ENCODE data around the gene TBC1D2B. TPM values are rescaled to one million over a fixed set of nuclear protein-coding genes. Genes with fewer than 3 reads are reported as not detected.
A peak's percentile ranks its signal among the peaks of the same experiment; 100 is the strongest.

TBC1D2B gene
- total RNA-seq, 1 experiment from 2014 or later, result 18.3 TPM

- Mint-ChIP-seq H3K9me3 (no peaks in the 10 kb centered on the region), H3K4me3 (no peak overlapping the region)
- CTCF ChIA-PET, result interaction anchor here (3.2 kb wide), 1 partner anchor 56 kb away, joined by 16 read pairs; no protein-coding TSS in a partner anchor
Observed at GRCh38 chr15:78052545-78052944, 25.0 kb downstream of the TBC1D2B start.

GRCh38 chr15:78052001-78052401 is 25.5 kb downstream of the TBC1D2B start:
- ChIA-PET CTCF (interaction anchor here (0.6 to 3.2 kb wide), 5 partner anchors 24 to 252 kb away, joined by 3 to 16 read pairs (median 5); no protein-coding TSS in a partner anchor), POLR2A (no interaction called here)
- no peak for DNase-seq (ENCODE audit: low spot score)
- ATAC-seq, result peak; percentile 63
- Mint-ChIP-seq H3K36me3 (no peaks in the 10 kb centered on the region), H3K9me3 (no peaks in the 10 kb centered on the region), H3K27ac (peak overlapping the region; percentile 80), H3K27me3 (ENCODE audit: low read depth) (no peaks in the 10 kb centered on the region), H3K4me3 (no peak overlapping the region), H3K4me1 (peaks cover 32% of the 10 kb centered on the region)
- no peak for TF ChIP-seq ZNF317 (CRISPR knock-in tag; IDR thresholded peaks at IDR 0.05; ENCODE audit: borderline replicate concordance, low read depth)
- no peak for TF ChIP-seq NR3C1 (CRISPR knock-in tag; conservative IDR thresholded peaks at IDR 0.05; ENCODE audit: low read depth)
- TF ChIP-seq STAT6 (CRISPR knock-in tag; conservative IDR thresholded peaks at IDR 0.05; ENCODE audit: low read depth), result no peak
- no peak for TF ChIP-seq E2F5 (CRISPR knock-in tag; IDR thresholded peaks at IDR 0.05)
- no peak for TF ChIP-seq RORB (CRISPR knock-in tag; IDR thresholded peaks at IDR 0.05)
- TF ChIP-seq CTCF (IDR thresholded peaks at IDR 0.05), result no peak
- TF ChIP-seq ATF6 (CRISPR knock-in tag; IDR thresholded peaks at IDR 0.05), result no peak
- no peak for TF ChIP-seq SP1 (CRISPR knock-in tag; conservative IDR thresholded peaks at IDR 0.05)

More at GRCh38 chr15:78052545-78052944, 25.0 kb downstream of the TBC1D2B start:
- Mint-ChIP-seq H3K4me1 (peaks cover 33% of the 10 kb centered on the region), H3K36me3 (no peaks in the 10 kb centered on the region), H3K27me3 (ENCODE audit: low read depth) (no peaks in the 10 kb centered on the region), H3K27ac (peak overlapping the region; percentile 80)
- ATAC-seq, result no peak
- POLR2A ChIA-PET, result no interaction called here
- TF ChIP-seq NFE2L1 (CRISPR knock-in tag; IDR thresholded peaks at IDR 0.05) (no peak), TCF7 (CRISPR knock-in tag; IDR thresholded peaks at IDR 0.05; ENCODE audit: low read depth) (no peak), PRDM15 (CRISPR knock-in tag; IDR thresholded peaks at IDR 0.05) (no peak)
- no peak for DNase-seq (ENCODE audit: low spot score)

Data from WTC11 (cell line).